Liver (tissue), 9 donors: Measurements from ENCODE around the gene TCEA2. TPM values are rescaled to one million over a fixed set of nuclear protein-coding genes. Genes with fewer than 3 reads are reported as not detected.

Experiments used
- DNase-seq: peaks from one replicate; pipeline ENCODE4 v3.0.0-alpha.2; 2017; ENCODE audit warnings: low spot score
- H3K27ac ChIP-seq, 2 donors: one replicate each; pipeline ENCODE4 v1.7.0; 2013; ENCODE audit warnings: inconsistent platforms in 2 of 2, low read length in 2 of 2, control low read depth in 1 of 2, low read depth in 1 of 2, mild to moderate bottlenecking in 1 of 2
- H3K27me3 ChIP-seq, 4 donors: one replicate each; pipeline versions ENCODE4 v1.6.1 to v1.7.0; 2013; ENCODE audit warnings: low read length in 3 of 4, inconsistent platforms in 1 of 4, mild to moderate bottlenecking in 1 of 4, moderate library complexity in 1 of 4; ENCODE audit not compliant: control insufficient read depth in 4 of 4, insufficient read depth in 4 of 4
- H3K36me3 ChIP-seq, 4 donors: one replicate each; pipeline versions ENCODE4 v1.6.1 to v1.7.0; 2013; ENCODE audit warnings: low read length in 3 of 4, mild to moderate bottlenecking in 3 of 4, low read depth in 1 of 4, moderate library complexity in 1 of 4; ENCODE audit not compliant: control insufficient read depth in 4 of 4, insufficient read depth in 3 of 4
- H3K4me1 ChIP-seq, 4 donors: one replicate each; pipeline versions ENCODE4 v1.6.1 to v1.7.0; 2013; ENCODE audit warnings: low read length in 3 of 4, mild to moderate bottlenecking in 3 of 4, moderate library complexity in 1 of 4; ENCODE audit not compliant: control insufficient read depth in 4 of 4, insufficient read depth in 4 of 4
- H3K4me3 ChIP-seq, 3 donors: one replicate each; pipeline versions ENCODE4 v1.6.1 to v1.7.0; 2013; ENCODE audit warnings: low read length in 3 of 3, control low read depth in 1 of 3, low read depth in 1 of 3, mild to moderate bottlenecking in 1 of 3
- H3K9ac ChIP-seq, 2 donors: one replicate each; pipeline ENCODE4 v1.7.0; 2013; ENCODE audit warnings: low read length in 2 of 2, mild to moderate bottlenecking in 2 of 2, moderate library complexity in 2 of 2, control low read depth in 1 of 2, low read depth in 1 of 2
- H3K9me3 ChIP-seq, 4 donors: one replicate each; pipeline versions ENCODE4 v1.6.1 to v1.7.0; 2013; ENCODE audit warnings: low read length in 3 of 4; ENCODE audit not compliant: control insufficient read depth in 4 of 4
- EGR1 ChIP-seq, 2 donors: IDR thresholded peaks; 2 replicates each; pipeline ENCODE4 v1.6.1; 2016 to 2018; ENCODE audit warnings: antibody characterized with exemption in 2 of 2, low read depth in 2 of 2
- FOXA1 ChIP-seq: IDR thresholded peaks from 2 replicates; pipeline ENCODE4 v1.6.1; 2016; ENCODE audit warnings: antibody characterized with exemption
- FOXA2 ChIP-seq: IDR thresholded peaks from 2 replicates; pipeline ENCODE4 v1.6.1; 2016; ENCODE audit warnings: antibody characterized with exemption
- GABPA ChIP-seq, 2 donors: IDR thresholded peaks in 1 of 2; conservative IDR thresholded peaks in 1 of 2; 2 replicates each; pipeline ENCODE4 v1.6.1; 2016; ENCODE audit warnings: antibody characterized with exemption in 2 of 2, mild to moderate bottlenecking in 1 of 2, moderate library complexity in 1 of 2
- HNF4A ChIP-seq, 2 donors: conservative IDR thresholded peaks; 2 replicates each; pipeline ENCODE4 v1.6.1; 2016; ENCODE audit warnings: antibody characterized with exemption in 2 of 2, mild to moderate bottlenecking in 2 of 2
- HNF4G ChIP-seq: IDR thresholded peaks from 2 replicates; pipeline ENCODE4 v1.6.1; 2016; ENCODE audit warnings: antibody characterized with exemption
- NR2F2 ChIP-seq: IDR thresholded peaks from 2 replicates; pipeline ENCODE4 v1.6.1; 2016; ENCODE audit warnings: antibody characterized with exemption
- RAD21 ChIP-seq, 2 donors: IDR thresholded peaks; 2 replicates each; pipeline ENCODE4 v1.6.1; 2016; ENCODE audit warnings: antibody characterized with exemption in 2 of 2, mild to moderate bottlenecking in 2 of 2
- SP1 ChIP-seq: IDR thresholded peaks from 2 replicates; pipeline ENCODE4 v1.6.1; 2018; ENCODE audit warnings: antibody characterized with exemption, mild to moderate bottlenecking
- TAF1 ChIP-seq: conservative IDR thresholded peaks from 2 replicates; pipeline ENCODE4 v1.6.1; 2016; ENCODE audit warnings: antibody characterized with exemption, mild to moderate bottlenecking
- YY1 ChIP-seq: IDR thresholded peaks from 2 replicates; pipeline ENCODE4 v1.6.1; 2016; ENCODE audit warnings: antibody characterized with exemption, mild to moderate bottlenecking
- WGBS: extraction: QIAGEN DNeasy Blood & Tissue Kit; methylation state at CpG from one replicate; pipeline ENCODE4 v1.1.7; 2013; 5-methylcytosine and 5-hydroxymethylcytosine counted together
- polyA plus RNA-seq, 2 donors: library from polyadenylated mRNA; stranded (reverse) in 1 of 2; unstranded in 1 of 2; fragments of 200-250 nt in 1 of 2; fragments of >200 nt in 1 of 2; fragmentation: Nextera tagmentation in 1 of 2; extraction: Ambion mirVana in 1 of 2; gene quantifications; one replicate each; pipeline versions ENCODE4 v1.2.1 to v1.2.3, GENCODE V29; 2013 to 2015
- total RNA-seq, 2 donors: library from RNA; depleted of rRNA; stranded (reverse); fragments of >200 nt; gene quantifications; one replicate each; pipeline ENCODE4 v1.2.3, GENCODE V29; 2014
- TF ChIP-seq, protein P1 (sequence below): IDR thresholded peaks from 2 replicates; pipeline ENCODE4 v1.6.1; 2016; ENCODE audit warnings: antibody characterized with exemption
- donor health status: healthy.
- donor health status: healthy.
- donor health status: healthy.
- donor health status: healthy.
- donor health status: healthy.

The TCEA2 gene
- total and polyA plus RNA-seq, 4 donors = 4.6 to 22.6 (median 11.8) TPM

DNA sequence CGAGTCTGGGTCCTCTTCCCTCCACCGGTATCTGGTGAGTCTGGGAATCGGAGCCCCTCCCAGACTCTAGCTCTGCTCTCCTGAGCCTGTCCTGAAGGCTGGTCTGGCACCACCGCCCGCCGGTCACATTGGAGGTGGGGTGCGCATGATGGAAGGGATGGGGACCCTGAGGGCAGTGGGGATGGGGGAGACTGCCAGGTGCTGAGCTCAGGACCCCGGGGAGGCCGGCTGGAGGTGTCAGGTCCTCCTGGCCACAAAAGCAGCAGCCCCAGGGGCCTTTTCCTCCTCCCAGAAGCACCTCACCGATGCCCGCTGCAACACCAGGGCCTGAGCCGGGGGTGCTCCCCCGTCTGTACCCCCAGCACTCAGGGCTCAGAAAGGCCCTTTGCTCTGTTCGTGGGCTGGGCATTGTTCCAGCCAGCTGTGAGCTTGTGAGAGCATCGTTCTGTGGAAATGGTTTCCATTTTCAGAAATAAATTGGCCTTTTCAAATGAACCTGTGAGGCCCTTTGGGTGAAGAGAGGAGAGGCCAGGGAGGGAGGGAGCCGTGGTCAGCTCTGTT, 46.9 kb downstream of the TCEA2 start:
- TF ChIP-seq SP1 (no peak), GABPA (IDR thresholded peaks at IDR 0.05 in 1 of 2, conservative IDR thresholded peaks at IDR 0.05 in 1 of 2) (no peak), FOXA1 (no peak)
- no peaks in the 10 kb centered on the region for H3K9me3 ChIP-seq
- H3K4me3 ChIP-seq = no peak overlapping the region
- DNase-seq = no peak
- H3K27ac ChIP-seq = no peak overlapping the region
- no peaks in the 10 kb centered on the region for H3K27me3 ChIP-seq
- no peak overlapping the region for H3K9ac ChIP-seq
- H3K36me3 ChIP-seq = no peaks in the 10 kb centered on the region
- WGBS = 80% methylated on average over 16 of the region's 16 CpGs
- no peaks in the 10 kb centered on the region for H3K4me1 ChIP-seq

GRCh38 chr20:64110411-64111068, 47.5 kb downstream of the TCEA2 start:
- no peak for DNase-seq
- Histone ChIP-seq H3K36me3 (no peaks in the 10 kb centered on the region), H3K4me1 (no peaks in the 10 kb centered on the region), H3K9me3 (no peaks in the 10 kb centered on the region), H3K27ac (no peak overlapping the region), H3K4me3 (no peak overlapping the region), H3K27me3 (no peaks in the 10 kb centered on the region), H3K9ac (no peak overlapping the region)
- TF ChIP-seq HNF4A (conservative IDR thresholded peaks at IDR 0.05) = peak in 1 of 2 donors; percentile 8
- TF ChIP-seq RAD21 (IDR thresholded peaks at IDR 0.05) = no peak
- TF ChIP-seq NR2F2 = no peak
- no peak for TF ChIP-seq TAF1
- no peak for TF ChIP-seq HNF4G
- WGBS = 84% methylated on average over 10 of the region's 10 CpGs

DNA sequence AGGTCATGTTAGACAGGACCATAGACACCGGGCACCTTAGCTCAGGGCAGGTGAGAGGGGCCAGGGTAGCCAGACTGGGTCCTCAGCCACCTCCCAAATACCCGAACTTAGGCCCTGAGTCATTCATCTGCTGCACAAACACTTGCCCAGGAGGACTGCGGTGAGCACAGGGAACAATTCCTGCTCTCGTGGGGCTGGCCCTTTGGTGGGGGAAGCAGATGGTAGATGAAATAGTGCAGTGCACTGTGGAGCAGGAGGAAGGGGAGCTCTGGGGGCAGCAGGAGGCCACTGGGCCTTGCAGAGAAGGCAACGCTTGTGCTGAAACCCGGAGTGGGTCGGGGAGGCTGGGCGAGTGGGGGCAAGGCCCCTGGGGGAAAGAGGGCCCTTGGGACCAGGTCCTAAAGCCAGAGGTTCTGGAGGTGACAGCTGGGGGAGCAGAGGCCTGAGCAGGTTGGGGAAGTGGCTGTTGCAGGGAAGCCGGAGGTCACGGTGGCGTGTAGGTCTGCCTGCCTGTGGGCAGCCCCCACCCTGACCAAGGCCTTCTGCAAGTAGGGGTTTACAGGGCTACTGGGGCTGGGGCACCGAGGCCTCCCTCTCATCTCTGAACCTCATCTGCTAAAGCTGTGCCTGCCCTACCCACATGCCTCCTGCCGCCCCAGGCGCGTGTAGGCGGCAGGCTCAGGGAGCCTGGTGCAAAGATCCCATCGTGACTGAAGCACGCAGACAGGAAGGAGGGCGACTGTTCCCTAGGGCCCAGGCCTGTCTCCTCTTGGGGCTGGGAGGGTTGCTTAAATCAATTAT, 49.0 kb downstream of the TCEA2 start:
- Histone ChIP-seq H3K9me3 (no peaks in the 10 kb centered on the region), H3K27ac (no peak overlapping the region), H3K27me3 (no peaks in the 10 kb centered on the region), H3K4me3 (no peak overlapping the region), H3K9ac (no peak overlapping the region), H3K36me3 (no peaks in the 10 kb centered on the region), H3K4me1 (no peaks in the 10 kb centered on the region)
- TF ChIP-seq YY1 (no peak), EGR1 (IDR thresholded peaks at IDR 0.05; ENCODE audit: low read depth in 2 of 2) (no peak), FOXA2 (no peak), SP1 (no peak), NR2F2 (no peak)
- DNase-seq = no peak
- 79% methylated on average over 19 of the region's 19 CpGs for WGBS

DNA sequence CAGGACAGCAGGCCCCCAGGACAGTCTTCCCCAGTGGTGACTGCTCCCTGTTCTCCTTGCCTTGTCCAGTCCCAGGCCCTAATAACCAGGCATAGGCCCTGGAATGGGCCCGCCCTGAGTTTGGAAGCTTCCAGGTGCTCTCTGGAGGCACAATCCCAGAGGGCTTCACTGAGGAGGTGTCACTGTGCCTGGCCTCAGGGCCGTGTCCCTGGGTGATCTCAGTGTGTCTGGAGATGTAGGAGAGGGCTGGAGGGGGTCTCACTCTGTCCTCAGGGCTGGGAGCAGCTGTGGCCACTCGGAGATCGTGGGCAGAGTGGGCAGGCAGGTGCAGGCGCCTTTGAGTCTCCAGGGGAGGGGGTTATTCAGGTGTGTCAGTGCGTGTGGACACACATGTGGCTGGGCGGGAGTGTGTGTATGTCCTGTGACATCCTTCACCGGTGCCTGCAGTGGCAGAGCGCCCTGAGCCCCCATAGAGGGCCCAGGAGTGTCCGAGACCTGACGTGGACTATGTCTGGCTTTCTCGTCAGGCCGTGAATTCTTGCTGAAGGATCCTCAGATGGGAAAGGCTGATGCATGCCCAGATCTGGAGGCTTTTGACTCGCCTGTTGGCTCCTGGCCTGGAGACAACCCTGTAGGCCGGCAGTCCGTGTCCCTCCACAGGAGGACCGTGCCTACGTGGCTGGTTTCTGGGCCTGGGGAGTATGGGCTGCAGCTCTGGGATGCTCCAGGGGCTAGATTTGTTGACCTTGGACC, 49.9 kb downstream of the TCEA2 start:
- no peak for DNase-seq
- H3K9me3 ChIP-seq = no peaks in the 10 kb centered on the region
- no peak overlapping the region for H3K27ac ChIP-seq
- H3K27me3 ChIP-seq = no peaks in the 10 kb centered on the region
- WGBS = 85% methylated on average over 18 of the region's 18 CpGs
- no peak overlapping the region for H3K9ac ChIP-seq
- H3K4me3 ChIP-seq = no peak overlapping the region
- no peak for TF ChIP-seq HNF4G
- TF ChIP-seq TAF1 = no peak
- TF ChIP-seq, protein P1, sequence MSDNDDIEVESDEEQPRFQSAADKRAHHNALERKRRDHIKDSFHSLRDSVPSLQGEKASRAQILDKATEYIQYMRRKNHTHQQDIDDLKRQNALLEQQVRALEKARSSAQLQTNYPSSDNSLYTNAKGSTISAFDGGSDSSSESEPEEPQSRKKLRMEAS = no peak
- H3K4me1 ChIP-seq = no peaks in the 10 kb centered on the region
- H3K36me3 ChIP-seq = no peaks in the 10 kb centered on the region
